ENCODE results near the gene C20orf204. TPM values are rescaled to one million over a fixed set of nuclear protein-coding genes. Genes with fewer than 3 reads are reported as not detected.

The C20orf204 gene
- total and polyA plus RNA-seq, 2 donors (not counting 3 experiments of a cell fraction or from before 2014, with no cell fraction given), result 2.8 to 5.8 TPM

- Histone ChIP-seq H3K9me3 (replicated peaks; ENCODE audit: control insufficient read depth, insufficient read depth, low read length) (no peaks in the 10 kb centered on the region), H3K9me1 (replicated peaks; ENCODE audit: control insufficient read depth, extremely low read depth, insufficient read depth, low read length) (no peaks in the 10 kb centered on the region), H3K36me3 (ENCODE audit: control insufficient read depth in 2 of 2, extremely low read depth in 1 of 2, insufficient read depth in 2 of 2, low read length in 2 of 2) (peaks cover 8 to 45% of the 10 kb centered on the region in 2 experiments), H3K9ac (replicated peaks; ENCODE audit: extremely low read depth, insufficient read depth, low read length) (no peak overlapping the region), H4K20me1 (replicated peaks; ENCODE audit: control insufficient read depth, extremely low read depth, insufficient read depth, low read length) (no peaks in the 10 kb centered on the region), H3K79me2 (ENCODE audit: control insufficient read depth, insufficient read depth, low read length) (no peaks in the 10 kb centered on the region), H3K4me2 (ENCODE audit: insufficient read depth, low read length) (no peak overlapping the region), H3K27me3 (ENCODE audit: control insufficient read depth in 2 of 2, insufficient read depth in 2 of 2, low read length in 2 of 2) (no peaks in the 10 kb centered on the region), H3K27ac (ENCODE audit: insufficient read depth, low read depth, low read length) (no peak overlapping the region), H3K4me3 (replicated peaks in 1 of 3; ENCODE audit: insufficient read depth in 1 of 3, low read depth in 1 of 3, low read length in 3 of 3) (no peak overlapping the region), H2AFZ (ENCODE audit: low read depth, low read length) (no peak overlapping the region), H3K4me1 (ENCODE audit: control insufficient read depth, extremely low read depth, insufficient read depth, low read length) (no peaks in the 10 kb centered on the region)
- DNase-seq (ENCODE audit: low read depth, low spot score), result no peak
- ChIA-PET POLR2A (no interaction called here), CTCF (interaction anchor here (0.9 kb wide), 1 partner anchor 8 kb away, joined by 6 read pairs; no protein-coding TSS in a partner anchor)
- TF ChIP-seq POLR2AphosphoS5 (IDR thresholded peaks at IDR 0.05; ENCODE audit: insufficient read depth, low read depth, low read length), result no peak
- no peak for TF ChIP-seq CTCF (IDR thresholded peaks at IDR 0.05; ENCODE audit: extremely low read depth in 1 of 2, insufficient read depth in 1 of 2, low read depth in 1 of 2, low read length in 2 of 2)
- TF ChIP-seq GATA2 (IDR thresholded peaks at IDR 0.05; ENCODE audit: insufficient read depth, insufficient read length, low read depth, low read length), result no peak
- no peak for TF ChIP-seq POLR2A (IDR thresholded peaks at IDR 0.05; ENCODE audit: low read depth, low read length)
- TF ChIP-seq JUN (IDR thresholded peaks at IDR 0.05; ENCODE audit: borderline replicate concordance, insufficient read depth, insufficient read length, low read depth), result no peak
- TF ChIP-seq MAX (IDR thresholded peaks at IDR 0.05; ENCODE audit: insufficient read depth, insufficient read length), result no peak
- no peak for TF ChIP-seq MYC (IDR thresholded peaks at IDR 0.05; ENCODE audit: low read depth, low read length)
- no peak for TF ChIP-seq EZH2 (IDR thresholded peaks at IDR 0.05; ENCODE audit: borderline replicate concordance, low read depth, low read length, severe bottlenecking)
- TF ChIP-seq FOS (IDR thresholded peaks at IDR 0.05; ENCODE audit: borderline replicate concordance, insufficient read depth, low read length), result no peak
- BruUV-seq (replicated peaks), result no TSS peak
- intact Hi-C loops (cut with micrococcal nuclease), result no loop called here
- no peak for FAIRE-seq
- dilution Hi-C loops (cut with MboI; ENCODE audit: extremely low pct_ligation_motif_present, low sequenced_read_pairs), result no loop called here
Measured at GRCh38 chr20:64030371-64031134, 5.4 kb upstream of the C20orf204 start.

Measured in endothelial cell of umbilical vein (primary cell).